GM19463 (cell line): Measurements from ENCODE around the gene CCDC47.
"Not testable (repeated sequence)": the region's sequence is repeated elsewhere in the genome, so short reads cannot be mapped to it uniquely, and the experiment has no call there.

ENCODE experiments used
- ATAC-seq: cut with Tn5 transposase; IDR thresholded peaks from one replicate; pipeline ENCODE4 v1.9.1; 2021; ENCODE audit warnings: mild to moderate bottlenecking, moderate library complexity; ENCODE audit not compliant: unreplicated experiment

The CCDC47 gene

DNA sequence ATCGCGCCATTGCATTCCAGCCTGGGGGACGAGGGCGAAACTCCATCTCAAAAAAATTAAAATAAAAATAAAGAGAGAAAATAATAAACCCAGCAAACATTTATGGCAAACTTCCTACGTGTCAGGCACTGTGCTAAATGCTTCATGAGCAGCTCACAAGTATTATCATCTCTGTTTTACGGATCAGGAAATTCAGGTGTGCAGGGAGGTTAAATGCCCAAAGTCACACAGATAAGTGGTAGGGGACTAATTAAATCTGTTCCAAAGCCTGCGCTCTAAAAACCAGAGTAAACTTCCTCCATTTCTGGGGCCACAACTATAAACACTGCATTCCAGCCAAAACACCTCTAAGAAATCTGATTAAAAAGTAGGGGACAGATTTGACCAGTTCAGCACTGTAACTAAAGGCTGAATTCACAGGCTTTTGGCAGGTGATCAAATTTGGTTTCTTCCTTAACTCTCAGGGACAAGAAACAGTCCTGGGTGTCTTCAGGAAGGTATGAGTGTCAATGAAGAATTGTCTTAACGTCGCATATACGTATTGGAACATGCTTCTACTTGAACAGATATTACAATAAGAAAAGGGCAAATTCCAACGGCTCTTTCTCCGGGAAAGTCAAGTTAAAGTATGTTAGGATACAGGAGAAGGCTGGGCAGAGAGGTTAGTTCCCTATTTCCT lies 32.8 kb downstream of the CCDC47 start:
- ATAC-seq = no peak

DNA sequence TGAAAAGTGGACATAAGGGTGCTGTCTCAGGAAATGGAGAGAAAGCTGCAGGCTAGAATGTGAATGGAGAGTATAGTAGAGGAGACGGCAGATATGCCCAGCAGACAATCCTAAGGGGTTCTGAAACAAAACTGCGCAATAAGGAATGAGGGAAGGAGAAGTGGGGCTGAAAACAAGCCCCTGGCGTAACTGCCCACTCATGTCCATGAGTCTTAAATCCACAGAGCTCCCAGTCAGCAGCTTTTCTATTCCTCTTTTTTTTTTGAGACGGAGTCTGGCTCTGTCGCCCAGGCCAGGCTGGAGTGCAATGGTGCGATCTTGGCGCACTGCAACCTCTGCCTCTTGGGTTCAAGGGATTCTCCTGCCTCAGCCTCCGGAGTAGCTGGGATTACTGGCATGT lies 37.7 kb downstream of the CCDC47 start:
- no peak for ATAC-seq

DNA sequence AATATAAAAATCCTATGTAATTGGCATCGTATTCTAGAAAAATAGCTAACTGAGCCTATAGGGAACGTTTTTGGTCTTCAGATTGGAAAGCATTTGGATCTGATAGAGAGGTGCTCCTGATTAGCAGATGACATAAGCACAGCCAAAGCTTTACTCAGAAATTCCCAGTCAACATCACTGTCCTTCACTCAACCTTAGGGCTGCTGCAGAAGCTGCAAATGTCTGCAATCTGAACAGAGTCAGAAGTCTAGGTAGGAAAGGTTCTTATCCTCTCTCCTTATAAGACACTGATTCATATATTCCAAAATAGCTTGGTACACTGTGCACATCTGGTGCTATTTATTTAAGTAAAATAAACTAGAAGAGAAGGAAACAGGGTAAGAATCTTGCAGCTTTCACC lies 51.0 kb downstream of the CCDC47 start:
- no peak for ATAC-seq

DNA sequence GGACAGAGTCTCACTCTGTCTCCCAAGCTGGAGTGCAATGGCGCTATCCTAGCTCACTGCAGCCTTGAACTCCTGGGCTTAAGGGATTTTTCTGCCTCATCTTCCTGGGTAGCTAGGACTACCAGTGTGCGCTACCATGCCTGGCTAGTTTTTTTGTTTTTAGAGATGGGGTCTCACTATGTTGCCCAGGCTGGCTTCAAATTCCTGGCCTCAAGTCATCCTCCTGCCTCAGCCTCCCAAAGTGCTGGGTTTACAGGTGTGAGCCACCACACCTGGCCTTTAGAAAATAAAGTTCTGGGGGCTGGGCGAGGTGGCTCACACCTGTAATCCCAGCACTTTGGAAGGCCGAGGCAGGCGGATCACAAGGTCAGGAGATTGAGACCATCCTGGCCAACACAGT lies 53.2 kb downstream of the CCDC47 start:
- not testable (repeated sequence) for ATAC-seq

DNA sequence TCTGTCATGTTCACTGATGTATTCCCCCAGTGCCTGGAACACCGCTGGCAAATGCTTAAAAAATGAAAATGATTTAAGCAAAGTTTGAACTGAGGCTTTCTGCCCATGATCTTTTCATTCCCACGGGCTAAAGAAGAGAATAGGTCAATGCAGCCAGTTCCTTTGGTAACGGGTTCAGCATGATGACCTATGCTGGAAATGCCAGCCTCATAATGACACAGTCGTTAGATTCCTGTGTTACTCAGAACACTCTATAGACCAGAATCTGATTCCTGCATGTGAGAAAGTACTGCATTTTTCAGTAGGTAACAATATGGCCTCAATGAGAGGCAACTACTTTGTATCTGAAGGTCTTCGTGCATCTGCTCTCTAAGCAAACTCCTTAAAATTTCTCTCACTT lies 54.4 kb downstream of the CCDC47 start:
- ATAC-seq = no peak

DNA sequence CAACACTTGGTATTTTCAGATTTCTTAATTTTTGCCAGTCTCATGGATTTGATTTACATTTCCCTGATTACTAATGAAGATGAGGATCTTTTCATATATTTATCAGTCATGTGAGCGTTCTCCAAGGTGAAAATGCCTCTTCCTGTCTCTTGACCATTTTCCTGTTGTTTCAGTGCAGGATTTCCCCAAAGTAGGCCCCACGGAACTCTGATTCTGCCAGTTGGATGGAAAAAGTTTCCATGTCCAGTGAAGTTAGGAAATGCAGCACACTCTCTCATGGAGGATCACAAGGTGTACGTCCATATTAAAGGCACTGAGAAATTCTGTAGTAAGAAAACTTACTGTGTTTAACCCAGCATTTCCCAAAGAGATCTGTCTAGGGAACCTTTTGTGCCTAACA lies 57.0 kb downstream of the CCDC47 start:
- no peak for ATAC-seq

DNA sequence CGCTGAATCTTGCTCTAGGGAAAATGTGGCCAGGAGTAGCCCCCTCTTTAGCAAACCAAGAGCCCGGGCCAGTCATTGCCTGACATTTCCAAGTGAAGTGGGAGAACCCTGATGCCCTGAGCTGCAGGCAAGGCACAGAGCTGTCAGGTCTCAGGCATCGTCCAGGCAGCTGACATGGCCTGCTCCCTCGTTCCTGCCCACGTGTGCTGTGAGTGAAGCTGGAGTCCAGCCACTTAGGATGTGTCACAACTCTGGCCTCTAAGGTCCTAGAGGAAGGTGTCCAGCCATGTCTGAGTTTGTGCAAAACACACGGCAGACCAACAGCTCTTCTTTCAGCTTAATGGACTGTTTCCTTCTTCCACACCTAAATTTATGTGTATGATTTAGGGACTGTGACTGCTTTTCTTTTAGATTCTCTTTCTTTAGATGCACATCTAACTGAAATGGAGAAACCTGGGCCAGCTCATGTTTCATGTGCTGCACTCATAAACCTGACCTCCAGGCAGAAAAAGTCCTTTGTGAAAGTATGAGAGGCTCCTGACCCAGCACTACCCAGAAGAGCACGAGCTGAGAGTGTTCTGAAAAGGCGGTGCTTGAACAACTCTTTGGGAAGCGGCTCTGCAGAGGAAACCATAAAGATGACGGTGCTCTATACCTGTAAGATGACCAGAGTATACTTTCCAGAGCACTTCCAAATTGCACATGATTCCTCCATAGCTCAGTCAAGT lies 58.7 kb downstream of the CCDC47 start:
- no peak for ATAC-seq

DNA sequence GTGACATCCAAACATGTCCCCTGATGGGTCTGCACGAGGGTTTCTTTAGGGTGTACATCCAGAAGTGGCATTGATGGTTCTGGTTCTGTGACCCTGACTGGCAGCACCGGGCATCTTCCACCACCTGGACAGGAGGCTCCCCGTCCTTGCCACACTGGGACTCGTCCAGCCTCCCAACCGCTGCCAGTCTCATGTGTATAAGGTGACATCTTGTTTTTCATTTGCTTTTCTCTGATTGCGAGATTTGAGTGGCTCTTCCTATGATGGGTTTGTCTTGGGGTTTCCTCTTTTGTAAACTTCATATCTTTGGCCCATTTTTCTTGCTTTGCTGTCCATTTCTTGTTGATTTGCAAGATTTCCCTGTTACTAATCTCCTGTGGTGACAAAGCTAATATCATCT lies 64.3 kb downstream of the CCDC47 start:
- no peak for ATAC-seq

DNA sequence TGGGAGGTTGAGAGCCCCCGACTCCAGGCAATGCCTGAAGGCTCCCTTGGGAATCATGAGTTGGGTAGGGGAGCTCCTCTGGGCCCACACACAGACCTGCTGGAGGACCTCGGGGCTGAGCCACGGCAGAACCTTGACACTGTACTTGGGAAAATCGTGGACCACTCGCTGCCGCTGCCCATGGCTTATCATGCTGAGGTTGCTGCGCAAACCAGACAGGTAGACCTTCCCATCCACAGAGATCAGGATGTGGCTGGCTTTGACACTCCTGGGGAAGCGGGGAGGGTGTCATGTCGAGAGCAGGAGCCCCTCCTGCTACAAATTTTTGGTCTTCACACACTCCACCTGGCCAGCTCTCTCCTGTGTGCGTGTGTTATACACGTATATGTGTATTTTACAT lies 66.2 kb downstream of the CCDC47 start:
- no peak for ATAC-seq

DNA sequence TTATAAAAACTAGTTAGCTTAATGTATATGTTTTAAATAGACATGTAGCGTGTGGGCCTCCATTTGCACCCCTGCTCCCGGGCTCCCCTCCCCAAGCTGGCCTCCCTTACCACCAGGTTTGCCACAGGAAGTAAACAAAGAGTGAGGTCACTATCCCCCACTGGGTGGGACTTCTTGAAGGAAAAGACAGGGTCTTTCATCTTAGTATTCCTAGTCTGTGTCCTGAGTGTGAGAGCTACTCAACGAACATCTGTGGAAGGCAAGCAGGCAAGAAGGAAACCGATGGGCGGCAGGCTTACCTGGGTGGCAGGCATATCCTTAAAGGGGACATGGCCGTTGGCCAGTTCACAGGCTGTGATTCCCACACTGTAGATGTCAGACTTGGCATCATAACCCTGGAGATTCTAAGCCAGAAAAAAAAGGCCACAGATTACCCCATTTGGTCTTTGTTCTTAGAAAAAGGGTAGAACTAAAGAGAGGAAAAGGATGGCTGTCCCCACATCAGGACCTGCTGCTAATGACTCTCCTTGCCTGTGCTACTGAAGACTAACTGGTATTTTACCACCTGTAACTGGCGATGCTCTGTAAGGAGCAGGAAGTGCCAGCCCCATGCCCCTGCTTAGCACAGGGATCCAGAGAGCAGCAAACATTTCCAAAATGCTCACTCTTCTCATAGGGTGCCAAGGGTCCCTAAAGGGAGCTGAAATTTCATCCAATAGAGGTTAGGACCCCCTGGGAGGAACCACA lies 66.9 kb downstream of the CCDC47 start:
- ATAC-seq = no peak

DNA sequence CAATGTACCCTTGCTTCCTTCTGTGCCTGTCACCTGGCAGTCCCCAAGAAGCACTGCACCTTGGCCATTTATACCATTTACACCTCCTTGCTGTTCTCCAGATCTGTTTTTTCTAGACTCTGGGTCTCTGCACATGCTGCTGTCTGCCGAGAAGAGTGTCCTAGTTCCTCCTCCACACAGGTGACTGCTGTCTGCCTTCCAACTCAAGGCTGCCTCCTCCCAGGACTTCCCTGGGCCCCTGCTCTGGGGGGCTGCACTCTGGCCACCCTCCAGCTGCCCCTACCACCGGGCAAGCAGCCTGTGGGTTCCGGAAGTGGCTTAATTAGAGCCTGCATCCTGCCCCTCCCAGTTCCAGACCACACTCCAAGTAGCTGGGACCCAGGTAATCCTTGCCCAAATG lies 67.7 kb downstream of the CCDC47 start:
- no peak for ATAC-seq

DNA sequence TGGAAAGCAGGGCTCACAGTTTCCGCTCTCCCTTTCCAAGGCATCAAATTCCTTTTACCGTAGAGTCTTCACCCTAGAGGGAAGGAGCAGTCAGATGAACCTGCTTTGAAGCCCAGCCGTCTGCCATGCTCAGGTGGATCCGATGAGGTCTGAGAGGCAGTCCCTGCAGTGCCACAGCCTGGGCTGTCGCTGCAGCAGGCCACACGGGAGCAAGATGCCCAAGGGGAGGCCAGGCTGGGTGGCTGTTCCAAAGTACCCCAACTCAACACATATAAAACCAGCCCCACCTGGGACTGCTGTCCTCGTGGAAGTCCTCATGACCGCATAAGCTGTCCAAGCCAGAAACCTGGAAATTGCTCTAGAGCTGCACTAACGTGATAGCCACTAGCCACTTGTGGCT lies 68.6 kb downstream of the CCDC47 start:
- ATAC-seq = no peak

DNA sequence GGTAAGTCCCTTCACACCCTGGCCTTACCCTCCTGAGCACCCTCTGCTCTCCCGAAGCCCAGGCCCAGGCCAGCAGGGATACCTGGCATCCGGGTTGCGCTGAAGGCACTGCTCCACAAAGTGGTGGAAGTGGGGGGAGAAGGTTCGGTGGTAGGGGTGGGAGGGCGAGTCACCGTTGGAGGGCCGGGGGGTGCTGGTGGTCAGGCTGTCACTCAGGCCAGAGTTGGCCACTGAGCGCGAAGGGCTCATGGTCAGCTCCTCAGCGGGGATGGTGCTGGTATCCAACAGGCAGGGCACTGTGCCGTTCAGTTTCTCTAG lies 69.2 kb downstream of the CCDC47 start:
- no peak for ATAC-seq

DNA sequence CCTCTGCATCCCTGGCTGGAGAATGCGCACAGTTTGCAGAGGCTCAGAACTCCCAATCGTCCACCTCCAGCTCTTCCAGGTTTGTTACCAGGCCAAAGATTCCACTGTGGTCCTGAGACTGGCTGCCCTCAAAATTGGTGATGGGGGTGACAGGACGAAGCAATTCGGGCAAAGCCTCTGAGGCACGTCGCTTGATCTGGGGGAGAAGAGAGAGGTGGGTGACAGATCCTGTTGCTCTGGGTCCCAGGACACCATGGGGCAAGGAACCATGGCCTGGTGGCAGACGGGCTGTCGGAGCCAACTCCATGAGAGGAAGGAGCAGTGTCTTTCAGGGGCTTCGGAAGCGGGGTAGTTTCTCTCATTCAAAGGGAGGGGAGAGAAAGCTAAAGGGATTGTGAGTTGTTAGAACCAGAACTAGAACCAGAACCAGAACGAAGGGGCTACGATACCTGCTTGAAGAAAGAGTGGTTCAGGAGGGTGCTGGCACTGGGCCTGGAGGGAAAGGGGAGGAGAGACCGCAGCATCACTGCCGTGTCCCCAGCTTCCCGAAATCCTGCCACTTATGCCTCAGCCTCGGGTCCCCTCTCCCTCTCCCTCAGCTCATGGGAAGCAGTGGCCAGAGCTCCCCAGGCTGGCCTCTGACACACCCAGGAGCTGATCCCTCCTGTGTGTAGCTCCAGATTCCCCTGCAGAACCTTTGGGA lies 69.7 kb downstream of the CCDC47 start:
- no peak for ATAC-seq

DNA sequence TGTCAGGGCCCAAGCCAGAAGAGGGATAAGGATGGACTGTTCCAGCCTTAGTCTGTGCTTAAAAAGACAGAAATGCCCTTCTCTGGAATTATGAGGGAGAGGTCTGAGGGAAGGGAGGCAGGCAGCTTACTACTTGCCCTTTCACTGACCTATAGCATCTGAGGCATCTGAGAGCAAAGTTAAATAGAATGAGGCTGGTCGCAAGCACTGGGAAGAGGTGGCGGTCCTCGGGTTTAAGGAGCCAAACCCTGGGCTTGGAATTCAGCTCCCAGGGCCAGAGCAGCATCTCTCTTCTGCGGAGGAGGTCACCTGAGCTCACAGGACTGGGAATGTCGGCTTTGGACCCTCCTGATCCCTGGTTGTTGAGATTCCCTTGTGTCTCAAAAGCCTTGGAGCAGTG lies 70.4 kb downstream of the CCDC47 start:
- ATAC-seq = no peak

DNA sequence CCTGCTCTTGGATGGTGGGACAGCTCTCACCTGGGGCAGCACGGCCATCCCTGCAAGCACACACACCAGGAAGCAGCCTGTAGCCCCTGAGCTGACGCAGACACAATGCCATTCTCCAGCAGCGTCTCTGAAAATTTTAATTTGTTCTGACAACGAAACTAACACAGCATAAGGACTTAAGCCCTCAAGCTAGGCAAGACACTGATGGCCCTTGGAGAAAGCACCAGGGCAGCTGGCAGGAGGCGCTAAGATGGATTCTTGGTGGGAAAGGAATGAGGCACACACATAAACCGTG lies 70.7 kb downstream of the CCDC47 start:
- ATAC-seq = no peak

DNA sequence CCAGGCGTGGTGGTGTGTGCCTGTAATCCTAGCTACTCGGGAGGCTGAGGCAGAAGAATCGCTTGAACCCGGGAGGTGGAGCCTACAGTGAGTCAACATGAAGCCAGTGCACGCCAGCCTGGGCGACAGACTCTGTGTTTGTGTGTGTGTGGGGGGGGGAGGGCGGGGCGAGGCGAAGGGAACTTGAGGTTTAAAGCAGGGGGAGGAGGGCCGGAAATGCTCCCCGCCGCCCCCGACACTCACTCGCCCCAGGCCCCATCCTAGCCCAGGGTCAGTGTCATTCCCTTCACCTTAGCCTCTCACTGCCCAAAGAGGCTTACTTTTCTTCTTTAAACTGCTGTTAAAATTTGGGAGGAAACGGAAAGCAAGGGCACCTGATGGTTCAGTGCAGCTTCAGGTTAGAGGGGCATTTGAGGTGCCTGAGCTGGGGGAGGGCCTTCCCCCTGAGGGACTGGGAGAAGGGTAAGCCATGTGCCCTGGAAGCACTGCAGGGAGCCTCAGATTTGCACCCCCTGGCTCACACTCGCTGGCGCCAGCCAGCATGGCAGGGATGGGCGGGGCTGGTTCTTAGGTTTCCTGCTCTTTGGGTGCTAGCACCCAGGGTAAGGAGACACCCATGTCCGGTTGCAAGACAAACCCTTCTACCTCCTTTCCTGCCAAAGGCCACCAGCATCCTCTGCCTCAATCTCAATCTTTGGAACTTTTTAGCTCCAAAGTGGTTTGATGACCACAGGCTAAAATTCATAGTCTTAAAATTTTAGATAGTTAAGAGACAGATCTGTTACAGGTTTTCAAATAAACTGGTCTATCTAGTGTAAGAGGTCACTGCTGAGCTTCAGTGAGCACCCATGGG lies 71.3 kb downstream of the CCDC47 start:
- no peak for ATAC-seq

DNA sequence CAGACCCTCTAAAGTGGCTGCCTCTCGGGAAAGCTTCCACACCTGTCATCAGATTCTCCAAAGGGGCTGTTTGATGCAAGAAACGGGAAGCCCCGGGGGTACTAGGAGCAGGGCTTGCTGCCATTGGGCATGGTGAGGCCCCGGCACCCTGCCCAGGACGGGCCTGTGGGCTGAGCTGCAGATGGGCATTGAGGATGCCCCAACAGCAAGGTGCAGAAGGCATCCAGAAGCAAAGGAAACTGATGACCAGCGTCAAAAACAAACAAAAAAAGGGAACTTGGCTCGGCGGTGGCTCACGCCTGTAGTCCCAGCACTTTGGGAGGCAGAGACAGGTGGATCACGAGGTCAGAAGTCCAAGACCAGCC lies 72.0 kb downstream of the CCDC47 start:
- no peak for ATAC-seq

DNA sequence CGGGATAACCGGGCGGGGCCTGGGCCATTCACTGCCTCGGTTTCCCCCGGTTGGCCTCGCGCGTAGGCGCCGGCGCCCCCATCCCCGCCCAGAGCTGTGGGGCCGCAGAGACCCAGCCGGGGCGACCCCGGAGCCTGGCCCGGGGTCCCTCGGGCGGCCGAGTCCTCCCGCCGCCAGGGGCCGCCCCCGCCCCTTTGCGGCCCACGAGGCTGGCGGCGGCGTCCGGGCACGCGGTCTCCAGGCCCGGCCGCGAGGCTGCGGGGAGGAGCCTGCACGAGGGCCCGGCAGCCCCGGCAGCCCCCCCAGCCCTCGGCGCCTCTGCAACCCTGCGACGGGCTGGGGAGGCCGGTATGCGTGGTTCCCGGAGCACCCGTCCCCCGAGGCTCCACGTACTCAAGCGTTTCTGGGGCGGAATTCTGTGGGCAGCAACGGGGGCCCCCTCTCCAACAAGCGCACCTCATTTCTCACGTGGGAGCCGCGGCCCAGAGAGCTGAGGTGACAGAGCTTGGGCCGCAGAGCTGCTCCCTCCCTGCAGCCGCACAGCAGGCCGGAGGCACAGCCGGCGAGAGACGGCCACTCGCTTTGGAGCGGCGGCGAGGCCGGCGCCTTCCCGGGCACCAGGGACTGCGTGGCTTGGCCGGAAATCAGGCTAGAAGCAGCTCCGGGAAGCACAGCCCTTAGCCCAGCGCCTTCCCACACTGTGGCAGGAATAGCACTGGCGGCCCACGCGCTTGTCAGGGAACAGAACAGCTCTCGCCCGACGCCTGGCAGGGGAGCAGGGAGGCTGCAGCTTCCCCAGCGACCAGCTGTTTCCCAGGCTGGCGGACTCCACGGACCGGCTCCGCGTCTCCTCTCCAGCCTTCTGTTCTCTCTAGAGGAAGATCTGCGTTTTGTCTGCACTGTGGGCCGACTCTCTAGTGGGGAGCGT lies 72.6 kb downstream of the CCDC47 start:
- ATAC-seq = no peak
